HepG2 (cell line): ENCODE data around the gene VKORC1. TPM values are rescaled to one million over a fixed set of nuclear protein-coding genes. Genes with fewer than 3 reads are reported as not detected.

Source experiments
- CBX2 ChIP-seq, 2 experiments: fragments of 200-600 bp in 1 of 2; sonication (generic); formaldehyde crosslinking in 1 of 2; IDR thresholded peaks; 2 replicates each; pipeline versions ENCODE4 v1.7.0 to v1.8.1; 2018 to 2022; ENCODE audit warnings: low read depth in 2 of 2, low read length in 1 of 2, mild to moderate bottlenecking in 1 of 2, missing genetic modification reagents in 1 of 2
- ELF4 ChIP-seq: sonication (generic); formaldehyde crosslinking; IDR thresholded peaks from 2 replicates; pipeline ENCODE4 v1.5.0; 2020; ENCODE audit warnings: missing genetic modification reagents, mild to moderate bottlenecking, moderate library complexity, borderline replicate concordance
- FOXC1 ChIP-seq: sonication (generic); formaldehyde crosslinking; IDR thresholded peaks from 2 replicates; pipeline ENCODE4 v1.8.0; 2022; ENCODE audit warnings: mild to moderate bottlenecking, missing genetic modification reagents, borderline replicate concordance
- IKZF4 ChIP-seq: sonication (generic); formaldehyde crosslinking; IDR thresholded peaks from 2 replicates; pipeline ENCODE4 v1.5.1; 2020; ENCODE audit warnings: borderline replicate concordance, mild to moderate bottlenecking, low read depth, missing genetic modification reagents; ENCODE audit errors: not compliant biosample characterization
- IRF9 ChIP-seq: sonication (generic); formaldehyde crosslinking; IDR thresholded peaks from 2 replicates; pipeline ENCODE4 v1.8.0; 2022; ENCODE audit warnings: missing genetic modification reagents, mild to moderate bottlenecking, borderline replicate concordance
- KAT2B ChIP-seq: fragments of 150-350 bp; IDR thresholded peaks from 2 replicates; pipeline ENCODE4 v1.6.1; 2014; ENCODE audit warnings: low read depth, low read length, borderline replicate concordance
- MLX ChIP-seq: IDR thresholded peaks from 2 replicates; pipeline ENCODE4 v1.6.1; 2016
- SIX1 ChIP-seq: sonication (generic); formaldehyde crosslinking; IDR thresholded peaks from 2 replicates; pipeline ENCODE4 v1.4.0; 2020; ENCODE audit warnings: missing genetic modification reagents, borderline replicate concordance
- SNRNP70 ChIP-seq: fragments of 200-400 bp; formaldehyde crosslinking; IDR thresholded peaks from 2 replicates; pipeline ENCODE4 v1.6.1; 2017; ENCODE audit warnings: mild to moderate bottlenecking, low read depth, low read length, moderate library complexity
- TBX3 ChIP-seq: fragments of 450-650 bp; IDR thresholded peaks from 2 replicates; pipeline ENCODE4 v1.6.1; 2017; ENCODE audit warnings: antibody characterized with exemption, mild to moderate bottlenecking, inconsistent platforms, borderline replicate concordance
- ZMYM2 ChIP-seq: sonication (generic); formaldehyde crosslinking; IDR thresholded peaks from 2 replicates; pipeline ENCODE4 v1.8.0; 2022; ENCODE audit warnings: mild to moderate bottlenecking, missing genetic modification reagents
- ZNF530 ChIP-seq: sonication (generic); formaldehyde crosslinking; IDR thresholded peaks from 2 replicates; pipeline ENCODE4 v1.5.0; 2020; ENCODE audit warnings: low read depth, mild to moderate bottlenecking, missing genetic modification reagents
- ZNF646 ChIP-seq: sonication (generic); formaldehyde crosslinking; IDR thresholded peaks from 2 replicates; pipeline ENCODE4 v1.9.0; 2021; ENCODE audit warnings: mild to moderate bottlenecking, missing genetic modification reagents
- ZNF7 ChIP-seq: IDR thresholded peaks from 2 replicates; pipeline ENCODE4 v1.6.1; 2016; ENCODE audit warnings: missing biosample characterization, missing genetic modification reagents
- polyA plus RNA-seq, 8 experiments: library from polyadenylated mRNA; depleted of rRNA in 3 of 8; stranded (reverse) in 7 of 8; unstranded in 1 of 8; fragments of >200 nt; fragmentation: Illumina TruSeq in 4 of 8; extraction: Trizol in 4 of 8; gene quantifications; 2 replicates each; pipeline versions ENCODE4 v1.2.1 to v1.2.3, GENCODE V29; 2011 to 2016; ENCODE audit warnings: low read depth in 4 of 8, missing spikeins in 1 of 8, mixed read lengths in 1 of 8; ENCODE audit not compliant: insufficient read depth in 1 of 8
- total RNA-seq, 5 experiments: library from RNA; depleted of rRNA; stranded (reverse); fragments of >200 nt; fragmentation: Illumina TruSeq; extraction: Trizol; gene quantifications; 2 replicates each; pipeline ENCODE4 v1.2.3, GENCODE V29; 2016; ENCODE audit warnings: low read depth in 1 of 5
- TF ChIP-seq, protein P1 (sequence below): IDR thresholded peaks from 2 replicates; pipeline ENCODE4 v1.6.1; 2018; ENCODE audit warnings: missing genetic modification reagents, mild to moderate bottlenecking, missing compliant biosample characterization
- TF ChIP-seq, protein P2 (sequence below): sonication (generic); formaldehyde crosslinking; IDR thresholded peaks from 2 replicates; pipeline ENCODE4 v1.9.0; 2021; ENCODE audit warnings: missing genetic modification reagents, mild to moderate bottlenecking, borderline replicate concordance

Gene VKORC1
- total and polyA plus RNA-seq, 2 of the 13 experiments (the other 11 are each of a cell fraction or from before 2014, with no cell fraction given) = 141 to 615 TPM

DNA sequence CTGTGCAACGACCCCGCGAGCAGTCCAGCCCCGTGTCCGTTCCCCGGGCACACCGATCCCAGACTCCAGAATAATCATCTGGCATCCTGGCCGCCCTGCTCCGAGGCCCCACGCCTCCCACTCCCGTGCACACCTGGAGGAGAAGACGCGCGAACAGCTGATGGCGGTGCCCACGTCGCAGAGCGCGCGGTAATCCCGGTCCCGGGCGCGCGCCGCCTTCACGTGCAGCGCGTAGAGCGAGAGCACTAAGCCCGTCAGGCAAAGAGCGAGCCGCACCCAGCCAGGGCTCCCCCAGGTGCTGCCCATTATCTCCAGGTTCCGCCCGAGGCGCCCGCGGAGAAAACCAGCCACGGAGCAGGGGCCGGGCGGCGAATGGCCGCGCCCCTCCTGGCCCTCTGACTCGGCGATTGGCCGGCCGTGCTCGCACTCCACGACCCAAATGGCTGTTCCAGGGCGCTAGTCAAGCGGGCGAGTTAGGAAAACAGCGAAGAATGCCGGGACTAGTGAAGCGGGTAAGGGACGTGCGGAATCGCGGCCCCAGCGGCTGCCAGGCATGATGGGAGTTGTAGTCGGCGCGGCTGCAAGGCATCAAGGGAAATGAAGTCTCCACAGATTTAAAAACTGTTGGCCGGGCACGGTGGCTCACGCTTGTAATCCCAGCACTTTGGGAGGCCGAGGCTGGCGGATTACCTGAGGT is at the start of gene VKORC1 (continued):
- 0 out of 2 replicates have a peak, but pooled peaks have one; percentile 28 for TF ChIP-seq FOXC1 (CRISPR knock-in tag)
- TF ChIP-seq, protein P1, sequence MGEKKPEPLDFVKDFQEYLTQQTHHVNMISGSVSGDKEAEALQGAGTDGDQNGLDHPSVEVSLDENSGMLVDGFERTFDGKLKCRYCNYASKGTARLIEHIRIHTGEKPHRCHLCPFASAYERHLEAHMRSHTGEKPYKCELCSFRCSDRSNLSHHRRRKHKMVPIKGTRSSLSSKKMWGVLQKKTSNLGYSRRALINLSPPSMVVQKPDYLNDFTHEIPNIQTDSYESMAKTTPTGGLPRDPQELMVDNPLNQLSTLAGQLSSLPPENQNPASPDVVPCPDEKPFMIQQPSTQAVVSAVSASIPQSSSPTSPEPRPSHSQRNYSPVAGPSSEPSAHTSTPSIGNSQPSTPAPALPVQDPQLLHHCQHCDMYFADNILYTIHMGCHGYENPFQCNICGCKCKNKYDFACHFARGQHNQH (CRISPR knock-in tag) = peak; percentile 77
- no peak; the same call in 1 of the 2 replicates for TF ChIP-seq ZMYM2 (CRISPR knock-in tag)
- no peak for TF ChIP-seq ZNF646
- no peak for TF ChIP-seq KAT2B
- peak; percentile 35; the same call in 1 of the 2 replicates for TF ChIP-seq IRF9
- peak; percentile 10; the same call in 1 of the 2 replicates for TF ChIP-seq TBX3
- no peak for TF ChIP-seq SNRNP70
- peak; percentile 95 for TF ChIP-seq ELF4 (CRISPR knock-in tag)
- TF ChIP-seq MLX = no peak
- no peak for TF ChIP-seq SIX1 (CRISPR knock-in tag)
- TF ChIP-seq IKZF4 (CRISPR knock-in tag) = peak; percentile 19
- TF ChIP-seq, protein P2, sequence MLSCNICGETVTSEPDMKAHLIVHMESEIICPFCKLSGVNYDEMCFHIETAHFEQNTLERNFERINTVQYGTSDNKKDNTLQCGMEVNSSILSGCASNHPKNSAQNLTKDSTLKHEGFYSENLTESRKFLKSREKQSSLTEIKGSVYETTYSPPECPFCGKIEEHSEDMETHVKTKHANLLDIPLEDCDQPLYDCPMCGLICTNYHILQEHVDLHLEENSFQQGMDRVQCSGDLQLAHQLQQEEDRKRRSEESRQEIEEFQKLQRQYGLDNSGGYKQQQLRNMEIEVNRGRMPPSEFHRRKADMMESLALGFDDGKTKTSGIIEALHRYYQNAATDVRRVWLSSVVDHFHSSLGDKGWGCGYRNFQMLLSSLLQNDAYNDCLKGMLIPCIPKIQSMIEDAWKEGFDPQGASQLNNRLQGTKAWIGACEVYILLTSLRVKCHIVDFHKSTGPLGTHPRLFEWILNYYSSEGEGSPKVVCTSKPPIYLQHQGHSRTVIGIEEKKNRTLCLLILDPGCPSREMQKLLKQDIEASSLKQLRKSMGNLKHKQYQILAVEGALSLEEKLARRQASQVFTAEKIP (CRISPR knock-in tag) = no peak
- no peak for TF ChIP-seq ZNF530 (CRISPR knock-in tag)
- no peak for TF ChIP-seq CBX2 (IDR thresholded peaks at IDR 0.05; ENCODE audit: low read depth, low read length)
- no peak; the same call in 1 of the 2 replicates for TF ChIP-seq CBX2 (CRISPR knock-in tag; IDR thresholded peaks at IDR 0.05; ENCODE audit: low read depth)
- TF ChIP-seq ZNF7 (CRISPR knock-in tag) = no peak
